ENCODE data around the gene CAMSAP1.

CAMSAP1 gene

GRCh38 chr9:135827301-135827700, 80.0 kb downstream of the CAMSAP1 start:
- no peak for FAIRE-seq

DNA sequence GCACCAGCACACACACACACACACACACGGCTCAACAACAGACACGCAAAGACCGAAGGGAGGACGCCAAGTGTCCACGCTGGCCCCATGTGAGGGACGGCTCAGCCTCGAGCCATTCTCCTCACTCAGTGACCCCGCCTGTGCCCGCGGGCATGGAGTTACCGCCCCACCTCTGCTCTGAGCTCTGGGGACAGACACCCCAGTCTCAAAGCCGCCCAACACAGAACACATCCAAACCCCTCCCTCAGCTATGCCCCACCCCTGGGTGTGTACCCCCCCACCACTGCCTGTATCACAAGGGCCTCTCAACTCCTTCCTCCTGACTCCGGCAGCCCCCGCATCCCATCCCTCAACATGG, 81.2 kb downstream of the CAMSAP1 start:
- no peak for FAIRE-seq

GRCh38 chr9:135825435-135826187, 81.7 kb downstream of the CAMSAP1 start:
- FAIRE-seq = no peak

DNA sequence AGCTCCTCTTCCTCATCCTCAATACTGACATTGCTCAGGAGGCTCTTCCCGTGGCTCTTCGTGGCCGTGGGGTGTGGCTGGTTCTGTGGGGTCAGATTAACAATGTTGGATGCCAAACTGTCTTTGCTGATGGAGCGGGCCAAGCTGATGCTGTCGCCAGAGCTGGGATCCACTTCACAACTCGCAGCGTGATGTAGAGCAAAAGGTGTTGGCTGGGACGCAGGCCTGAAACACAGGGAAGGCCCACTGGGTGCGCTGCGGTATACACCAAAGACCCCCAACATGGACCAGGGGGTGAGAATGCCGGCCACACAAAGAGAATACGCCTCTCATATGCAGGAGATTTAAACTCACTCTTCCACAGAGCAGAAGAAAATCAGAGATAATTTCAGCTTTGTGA, 84.3 kb downstream of the CAMSAP1 start:
- no peak for FAIRE-seq

DNA sequence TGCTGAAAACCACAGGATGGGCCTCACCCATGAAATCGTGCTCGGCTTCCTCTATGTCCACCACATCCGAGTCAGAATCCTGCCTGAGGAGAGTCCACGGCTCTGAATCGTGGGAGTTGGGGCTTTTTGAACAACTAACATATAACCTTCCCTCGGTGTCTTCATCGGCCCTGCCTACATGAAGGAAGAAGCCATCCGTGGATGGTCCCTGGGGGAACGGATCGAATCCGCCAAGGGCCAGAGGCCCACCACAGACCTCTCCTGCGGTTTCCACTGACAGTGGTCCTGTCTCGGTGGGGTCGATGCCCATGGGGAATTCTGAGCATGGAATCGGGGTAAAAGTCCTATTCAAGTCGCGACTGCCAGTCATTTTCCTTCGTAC, 85.0 kb downstream of the CAMSAP1 start:
- FAIRE-seq = no peak

DNA sequence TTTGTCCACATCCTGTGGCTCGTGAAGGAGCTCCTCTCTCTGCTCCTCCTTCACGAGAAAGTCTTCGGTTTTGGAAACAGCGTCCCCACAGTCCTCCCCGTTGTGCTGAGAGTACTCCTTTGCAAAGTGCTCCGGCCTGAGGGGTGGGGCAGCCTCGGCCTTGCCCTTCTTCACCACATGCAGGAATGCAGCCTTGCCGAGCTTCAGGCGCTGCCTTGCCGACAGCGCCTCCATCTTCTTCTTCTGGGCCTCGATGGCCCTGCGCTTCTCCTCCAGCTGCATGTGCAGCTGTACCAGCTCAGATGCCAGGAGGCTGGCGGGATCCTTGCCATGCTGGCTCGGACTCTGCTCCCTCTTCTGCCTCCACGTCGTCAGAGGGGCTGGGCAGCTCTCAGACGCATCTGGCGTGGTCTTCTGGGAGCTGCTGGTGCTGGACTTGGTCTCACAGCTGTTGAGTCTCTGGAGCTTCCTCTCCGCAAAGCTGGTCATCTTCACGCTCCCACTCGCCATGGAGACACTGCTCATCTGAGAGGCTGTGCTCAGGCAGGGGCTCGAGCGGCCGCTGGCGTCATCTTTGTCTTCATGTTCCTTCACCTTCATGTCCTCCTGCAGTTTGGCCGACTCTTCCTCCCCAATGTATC, 85.5 kb downstream of the CAMSAP1 start:
- no peak for FAIRE-seq

DNA sequence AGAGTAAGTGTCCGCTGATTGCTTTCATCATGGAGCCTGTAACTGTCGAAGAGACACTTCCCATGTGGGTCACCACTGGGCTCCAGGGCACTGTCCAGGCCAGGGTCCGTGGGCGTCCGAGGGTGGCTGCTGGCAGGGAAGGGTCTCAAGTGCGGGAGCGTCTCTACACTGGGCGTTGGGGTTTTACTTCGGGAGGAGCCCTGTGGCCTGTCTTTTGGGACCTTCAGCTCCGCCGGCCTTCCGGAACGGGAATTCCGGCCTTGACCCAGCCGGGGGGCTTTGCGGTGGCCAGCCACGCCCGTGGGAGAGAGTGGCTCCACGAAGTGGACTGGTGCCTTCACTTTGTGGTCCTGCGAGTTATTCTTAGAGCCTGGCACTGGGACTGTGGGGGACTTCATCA, 86.2 kb downstream of the CAMSAP1 start:
- no peak for FAIRE-seq

- no peak for FAIRE-seq
These were observed 86.7 kb downstream of the CAMSAP1 start for GRCh38 chr9:135820661-135821060.

DNA sequence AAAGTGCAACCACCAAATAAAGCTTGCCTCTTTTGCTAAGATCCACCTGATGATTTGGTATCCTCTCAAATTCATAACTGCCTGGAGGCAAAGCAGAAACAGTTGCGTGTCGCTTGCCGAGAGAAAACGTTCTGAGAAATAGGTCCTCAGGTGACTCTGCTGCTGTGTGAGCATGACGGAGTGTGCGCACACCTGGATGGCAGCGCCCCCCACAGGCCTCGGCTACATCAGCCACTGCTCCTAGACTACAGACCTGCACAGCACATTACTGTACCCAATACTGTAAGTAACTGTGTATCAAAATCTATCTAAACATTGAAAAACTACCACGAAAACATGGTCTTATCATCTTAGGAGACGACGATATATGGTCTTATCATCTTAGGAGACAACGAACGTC, 87.4 kb downstream of the CAMSAP1 start:
- no peak for FAIRE-seq

- no peak for FAIRE-seq
These were observed 88.4 kb downstream of the CAMSAP1 start for GRCh38 chr9:135818718-135819475.

GRCh38 chr9:135817951-135818717, 89.2 kb downstream of the CAMSAP1 start:
- no peak for FAIRE-seq

DNA sequence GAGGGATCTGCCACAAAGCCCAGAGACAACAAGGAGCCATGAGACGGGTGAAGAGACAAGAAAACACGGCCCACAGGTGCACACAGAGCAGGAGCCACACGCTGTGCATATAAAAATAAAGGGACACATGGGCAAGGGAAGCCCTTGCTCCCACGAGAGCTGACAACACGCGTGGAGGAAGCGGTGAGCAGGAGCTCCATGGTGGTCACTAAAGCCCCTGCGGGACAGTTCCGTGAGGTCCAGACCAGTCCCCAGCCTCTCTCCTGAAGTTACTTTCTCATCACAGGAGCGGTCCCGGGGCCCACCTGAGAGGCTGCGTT, 90.7 kb downstream of the CAMSAP1 start:
- FAIRE-seq = no peak

DNA sequence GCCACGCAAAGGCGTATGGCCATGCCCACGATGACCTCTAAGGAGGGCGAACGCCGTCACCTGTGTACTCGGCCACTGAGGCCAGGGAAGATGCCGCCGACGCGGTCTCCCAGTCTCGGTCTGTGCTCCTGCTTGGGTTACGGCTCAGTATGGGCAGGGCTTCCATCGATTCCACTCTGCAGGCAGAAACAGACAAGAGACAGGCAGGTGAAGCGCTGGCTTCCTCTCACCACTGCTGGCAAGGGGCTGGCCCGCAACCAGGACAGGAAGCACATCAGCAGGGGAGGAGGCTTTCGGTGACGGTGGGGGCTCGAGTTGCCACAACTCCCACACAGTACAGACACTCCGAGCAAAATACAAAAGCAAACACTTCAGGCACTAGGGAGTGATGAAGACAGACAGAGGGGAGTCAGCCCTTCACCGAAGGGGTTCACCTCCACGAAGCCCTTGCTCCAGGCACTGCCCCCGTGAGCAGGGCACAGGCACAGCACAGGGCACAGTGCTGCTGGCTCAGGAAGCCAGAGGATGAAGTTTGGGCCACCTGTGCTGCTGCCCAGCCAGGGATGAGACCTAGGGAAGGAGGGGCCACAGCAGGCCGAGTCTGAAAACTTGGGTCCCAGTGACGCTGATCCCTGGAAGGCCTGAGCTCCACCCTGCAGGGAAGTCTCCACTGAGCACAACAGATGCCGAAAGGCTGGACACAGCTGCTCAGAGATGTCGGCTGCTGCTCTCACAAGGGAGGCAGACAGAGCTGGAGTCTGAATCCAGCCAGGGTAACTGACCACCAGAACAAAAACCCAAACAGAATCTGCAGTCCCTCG, 91.3 kb downstream of the CAMSAP1 start:
- no peak for FAIRE-seq

- no peak for FAIRE-seq
These were observed 91.9 kb downstream of the CAMSAP1 start for GRCh38 chr9:135815413-135815812.

DNA sequence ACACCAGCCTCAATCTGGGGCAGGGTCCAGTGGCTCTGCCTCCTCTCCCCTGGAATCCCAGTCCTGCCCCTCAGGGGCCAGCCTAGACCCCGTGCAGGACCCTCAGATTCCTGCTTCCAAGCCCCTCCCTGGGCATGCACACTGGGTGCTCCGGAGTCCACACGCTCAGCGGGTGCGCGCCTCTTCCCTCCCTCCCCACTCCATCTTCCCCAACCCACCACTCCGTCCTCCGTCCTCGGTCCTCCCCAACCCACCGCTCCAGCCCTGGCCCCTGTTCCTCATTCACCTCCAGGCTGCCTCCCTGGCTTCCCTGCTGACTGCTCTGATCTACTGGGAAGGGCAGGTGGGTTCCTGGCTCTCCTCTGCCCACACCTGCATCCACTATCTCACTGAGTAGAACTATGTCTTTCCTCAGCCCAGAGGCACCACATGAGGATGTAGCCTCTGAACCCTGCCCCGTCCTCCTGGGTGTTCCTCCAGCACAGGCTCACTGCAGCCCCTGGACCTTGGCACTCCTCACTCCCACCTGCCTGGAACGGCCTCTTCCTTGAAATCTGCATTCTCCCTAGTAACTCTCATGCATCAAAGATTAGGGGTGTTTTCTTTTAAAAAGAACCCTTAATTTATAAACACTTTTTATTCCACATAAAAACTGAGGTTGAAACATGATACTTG, 92.8 kb downstream of the CAMSAP1 start:
- FAIRE-seq = no peak

DNA sequence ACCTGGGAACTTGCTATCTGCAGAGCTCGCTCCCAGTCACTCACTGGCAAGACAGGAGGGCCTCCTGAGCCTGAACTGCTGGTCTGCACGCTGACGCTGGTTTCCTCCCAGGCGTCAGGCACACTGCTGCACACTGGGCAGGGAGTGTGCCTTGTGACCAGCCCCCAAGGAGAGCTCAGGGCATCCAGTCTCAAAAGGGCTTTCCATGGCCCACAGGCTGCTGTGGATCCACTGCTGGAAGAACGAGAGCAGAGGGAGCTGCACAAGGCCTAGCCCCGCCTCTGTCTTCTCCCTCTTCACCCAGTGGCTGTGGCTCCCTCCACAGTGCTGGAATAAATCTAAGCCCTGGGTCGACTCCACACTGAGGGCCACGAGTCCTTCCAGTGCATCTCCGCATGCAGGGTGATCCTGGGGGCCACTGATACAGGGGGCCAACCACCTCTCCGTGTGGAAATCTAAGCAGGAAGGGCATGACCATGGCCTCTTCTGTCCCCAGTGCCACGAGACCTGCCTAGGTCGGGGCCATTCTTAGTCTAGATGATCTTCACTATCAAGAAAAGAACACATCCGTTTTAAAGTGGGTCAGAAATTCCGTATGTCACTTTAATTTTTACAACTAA, 93.6 kb downstream of the CAMSAP1 start:
- FAIRE-seq = no peak

GRCh38 chr9:135812961-135813360, 94.4 kb downstream of the CAMSAP1 start:
- FAIRE-seq = no peak

DNA sequence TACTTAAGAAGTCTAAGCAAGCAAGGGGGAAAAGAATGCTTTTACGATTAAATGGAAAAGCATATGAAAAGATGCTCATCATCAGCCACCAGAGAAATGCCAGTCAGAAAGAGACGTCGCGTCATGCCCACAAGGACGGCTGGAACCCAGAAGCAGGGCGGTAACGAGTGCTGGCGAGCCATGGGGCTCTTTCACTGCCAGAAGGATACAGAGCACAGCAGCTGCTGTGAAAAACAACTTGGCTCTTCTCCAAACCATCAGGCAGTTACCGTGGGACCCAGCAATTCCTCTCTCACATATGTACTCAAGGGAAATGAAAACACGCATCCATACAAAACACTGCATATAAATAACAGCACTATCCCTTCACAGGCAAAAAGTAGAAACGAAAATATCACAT, 95.5 kb downstream of the CAMSAP1 start:
- FAIRE-seq = no peak

DNA sequence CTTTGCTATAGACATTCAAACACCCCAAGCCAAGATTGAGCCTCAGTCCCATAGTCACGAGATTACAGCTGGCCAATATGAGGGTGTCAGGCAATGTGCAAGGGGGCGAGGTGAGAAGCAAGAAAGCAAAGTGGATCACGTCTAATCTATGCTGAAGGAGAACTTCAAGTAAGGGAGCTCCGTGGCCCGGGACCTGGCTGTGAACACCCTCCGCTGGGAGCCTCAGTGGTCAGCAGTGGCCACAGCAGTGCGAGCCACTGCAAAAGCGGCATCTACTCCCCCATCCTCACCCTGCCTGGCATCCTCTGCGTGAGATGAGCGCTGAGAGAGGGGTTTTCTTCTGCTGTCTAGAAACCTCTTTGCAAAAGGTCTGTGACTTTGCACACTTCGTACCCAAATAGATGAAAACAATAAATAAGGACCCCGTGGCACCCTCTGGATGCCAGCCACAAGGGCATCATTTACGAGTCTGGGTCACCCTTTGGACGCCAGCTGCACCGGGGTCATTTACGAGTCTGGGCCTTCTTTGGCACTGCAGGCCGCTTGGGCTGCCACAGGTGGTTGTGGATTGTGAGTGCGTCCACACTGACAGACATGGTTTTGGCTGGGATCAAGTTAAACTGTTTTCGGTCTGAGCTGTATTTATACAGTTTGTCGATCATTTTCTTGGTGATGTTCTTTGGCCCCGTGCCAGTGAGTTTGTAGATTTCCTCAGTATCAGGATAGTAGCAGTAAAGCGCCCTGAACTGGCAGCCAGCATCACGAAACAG, 96.4 kb downstream of the CAMSAP1 start:
- FAIRE-seq = no peak

- FAIRE-seq = no peak
These were observed 98.2 kb downstream of the CAMSAP1 start for GRCh38 chr9:135809166-135809565.
